ENCODE results near the gene PGPEP1.

PGPEP1 gene

GRCh38 chr19:18340190-18340989 is at the start of gene PGPEP1:
PGPEP1 (plus strand) TSS chr19:18340598; CDS start chr19:18340682, 84 bp downstream.
- peak in 1 of 2 experiments; percentile 75 for DNase-seq

DNA sequence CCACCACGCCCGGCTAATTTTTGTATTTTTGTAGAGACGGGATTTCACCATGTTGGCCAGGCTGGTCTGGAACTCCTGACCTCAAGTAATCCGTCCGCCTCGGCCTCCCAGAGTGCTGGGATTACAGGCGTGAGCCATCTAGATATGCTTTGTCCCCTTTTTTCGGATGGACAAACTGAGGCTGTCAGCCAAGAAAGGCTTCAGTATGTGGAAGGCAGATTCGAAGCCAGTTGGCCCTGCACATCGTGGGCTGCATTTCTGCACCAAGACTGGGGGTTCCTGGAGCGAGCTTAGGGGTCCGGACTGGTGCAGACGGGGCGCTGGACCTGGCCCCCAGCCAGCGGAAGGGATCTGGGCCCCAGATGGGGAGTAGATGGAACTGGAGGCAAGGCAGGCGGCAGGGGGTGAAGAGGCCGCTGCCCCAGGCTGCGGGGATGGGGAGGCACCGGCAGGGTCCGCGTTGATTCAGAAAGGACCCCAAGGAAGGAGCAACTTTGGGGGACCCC is 49.3 kb upstream of the PGPEP1 start:
- DNase-seq: no peak

GRCh38 chr19:18291590-18292461 is 48.6 kb upstream of the PGPEP1 start:
- peak; percentile 62 to 84 for DNase-seq

DNA sequence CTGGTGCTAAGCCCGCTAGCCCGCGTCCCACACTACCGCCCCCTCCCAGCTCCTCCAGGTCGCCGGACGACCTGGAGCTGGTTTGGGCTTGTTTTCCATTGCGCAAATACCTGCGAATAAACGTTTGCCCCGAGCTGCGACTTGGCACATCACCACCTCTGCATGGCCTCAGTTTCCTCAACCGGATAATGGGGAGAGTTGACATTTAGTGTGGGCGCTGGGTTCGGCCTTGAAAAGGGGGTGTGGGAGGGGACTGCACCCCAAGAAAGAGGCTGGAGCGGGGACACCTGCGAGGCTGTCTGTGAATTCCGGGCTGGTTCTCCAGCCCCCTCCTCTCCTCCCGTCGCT is 48.0 kb upstream of the PGPEP1 start:
- peak in 1 of 2 experiments; percentile 35 for DNase-seq

DNA sequence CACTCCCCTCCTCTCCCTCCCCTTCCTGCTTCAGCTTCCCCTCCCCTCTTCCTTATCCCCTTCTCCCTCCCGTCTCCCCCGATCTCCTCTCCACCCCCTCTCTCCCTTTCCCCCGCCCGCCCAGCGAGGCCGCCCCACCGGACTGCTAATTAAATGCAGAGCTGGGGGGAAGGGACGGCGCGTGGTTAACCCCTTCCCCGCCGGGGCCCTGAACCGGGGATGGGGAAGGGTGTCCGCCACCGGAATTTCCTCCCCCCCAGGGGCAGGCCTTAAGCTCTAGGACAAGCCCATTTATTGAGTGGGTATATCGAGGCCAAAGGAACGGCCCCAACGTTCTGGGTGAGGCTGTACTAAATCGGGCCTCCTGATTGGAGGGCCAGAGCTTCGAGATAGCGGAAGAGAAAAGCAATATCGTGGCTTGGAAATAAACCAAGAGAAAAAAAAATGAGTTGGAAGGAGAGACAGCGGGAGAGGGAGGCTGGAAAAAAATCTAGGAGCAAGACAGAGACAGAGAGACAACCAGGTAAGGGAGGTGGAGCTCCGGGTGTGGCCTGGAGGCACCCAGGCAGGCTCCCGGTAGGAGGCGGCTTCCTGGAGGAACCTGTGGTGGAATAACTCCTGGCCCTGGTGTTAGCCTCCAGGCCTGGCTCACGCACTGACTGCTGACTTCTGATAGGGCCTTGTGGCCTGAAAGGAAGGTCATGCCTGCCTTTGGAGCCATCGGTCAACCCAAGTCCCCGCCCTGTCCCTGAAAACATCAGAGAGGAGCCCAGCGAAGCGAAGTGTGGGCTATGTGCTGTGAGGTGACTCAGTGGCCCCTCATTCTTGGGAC is 47.4 kb upstream of the PGPEP1 start:
- peak in 1 of 2 experiments; percentile 51 for DNase-seq

- DNase-seq: no peak
Observed at GRCh38 chr19:18293642-18294466, 46.5 kb upstream of the PGPEP1 start.

DNA sequence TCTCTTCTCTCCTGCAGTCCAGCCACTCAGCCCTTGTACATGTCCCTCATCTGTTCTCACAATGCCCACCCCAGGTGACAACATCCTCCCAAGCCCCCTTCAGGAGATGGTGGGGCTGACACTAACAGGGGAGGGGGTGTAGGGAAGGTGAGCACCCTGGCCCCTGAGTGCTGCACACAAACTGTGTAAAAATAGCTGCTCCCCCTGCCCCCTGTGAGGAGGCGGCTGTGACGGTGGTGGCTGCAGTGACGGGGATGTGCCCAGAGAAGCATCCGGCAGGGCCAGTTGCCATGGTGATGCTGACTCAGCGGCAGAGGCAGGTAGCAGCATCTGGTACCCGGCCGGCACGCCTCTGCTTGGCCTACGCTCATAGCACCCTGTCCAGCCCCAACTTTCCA is 45.9 kb upstream of the PGPEP1 start:
- no peak for DNase-seq

DNA sequence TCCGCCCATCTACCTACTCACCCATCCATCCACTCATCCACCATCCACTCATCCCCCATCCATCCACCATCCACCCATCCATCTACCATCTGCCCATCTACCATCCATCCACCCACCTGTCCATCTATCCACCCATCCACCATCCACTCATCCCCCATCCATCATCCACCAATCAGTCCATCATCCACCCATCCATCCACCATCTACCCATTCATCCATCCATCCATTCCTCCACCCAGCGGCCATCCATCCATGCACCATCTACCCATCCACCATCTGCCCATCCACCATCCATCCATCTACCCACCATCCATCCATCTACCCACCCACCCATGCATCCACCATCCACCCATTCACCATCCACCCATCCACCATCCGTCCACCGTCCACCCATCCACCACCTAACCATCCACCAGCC is 45.4 kb upstream of the PGPEP1 start:
- DNase-seq: no peak

GRCh38 chr19:18297308-18297707 is 43.1 kb upstream of the PGPEP1 start:
- no peak for DNase-seq

- DNase-seq: no peak
Observed at GRCh38 chr19:18298601-18299000, 41.8 kb upstream of the PGPEP1 start.

GRCh38 chr19:18299654-18300053 is 40.7 kb upstream of the PGPEP1 start:
- no peak for DNase-seq

GRCh38 chr19:18300930-18301717 is 39.3 kb upstream of the PGPEP1 start:
- peak; percentile 51 to 70 for DNase-seq

GRCh38 chr19:18301718-18302111 is 38.7 kb upstream of the PGPEP1 start:
- DNase-seq: no peak

- no peak for DNase-seq
Observed at GRCh38 chr19:18304208-18304457, 36.3 kb upstream of the PGPEP1 start.

DNA sequence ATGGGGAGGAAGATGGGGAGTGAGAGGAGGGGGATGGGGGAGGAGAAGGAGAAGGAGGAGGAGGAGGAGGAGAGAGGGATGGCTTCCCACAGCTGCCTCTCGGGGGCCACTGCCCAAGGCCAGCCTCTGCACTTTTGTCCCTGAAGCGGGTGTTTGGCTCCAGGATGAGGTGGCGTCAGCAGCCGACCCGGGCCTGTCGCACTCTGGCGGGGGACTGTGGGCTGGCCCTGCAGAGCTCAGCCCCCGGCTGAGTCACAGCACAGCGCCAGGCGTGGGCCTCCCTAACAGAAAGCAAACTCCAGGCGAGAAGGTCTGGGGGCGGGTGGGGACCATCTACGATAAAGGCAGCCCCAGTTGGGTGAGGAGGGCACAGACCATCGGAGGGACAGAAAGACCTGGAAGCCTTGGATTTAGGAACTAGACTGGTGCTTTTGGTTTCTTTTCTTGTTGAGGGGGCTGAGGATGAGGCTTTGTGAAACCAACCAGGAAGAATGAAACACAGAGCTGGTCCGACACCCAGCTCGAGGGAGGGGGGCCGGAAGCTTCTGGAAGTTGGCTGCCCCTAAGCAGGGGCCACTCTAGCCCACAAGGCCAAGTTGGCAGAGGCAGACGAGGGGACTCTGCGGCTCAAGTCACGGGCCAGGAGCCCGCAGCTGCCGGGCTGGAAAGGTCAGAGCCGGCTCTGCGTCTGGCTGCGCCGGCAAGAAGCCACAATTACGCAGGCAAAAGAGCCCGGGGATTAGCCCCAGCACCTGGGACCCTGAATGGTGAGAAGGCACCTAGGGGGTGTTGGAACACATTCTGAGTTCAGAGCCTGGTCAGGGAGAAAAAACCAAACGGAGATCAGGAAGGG is 35.7 kb upstream of the PGPEP1 start:
- DNase-seq: peak; percentile 29 to 66

DNA sequence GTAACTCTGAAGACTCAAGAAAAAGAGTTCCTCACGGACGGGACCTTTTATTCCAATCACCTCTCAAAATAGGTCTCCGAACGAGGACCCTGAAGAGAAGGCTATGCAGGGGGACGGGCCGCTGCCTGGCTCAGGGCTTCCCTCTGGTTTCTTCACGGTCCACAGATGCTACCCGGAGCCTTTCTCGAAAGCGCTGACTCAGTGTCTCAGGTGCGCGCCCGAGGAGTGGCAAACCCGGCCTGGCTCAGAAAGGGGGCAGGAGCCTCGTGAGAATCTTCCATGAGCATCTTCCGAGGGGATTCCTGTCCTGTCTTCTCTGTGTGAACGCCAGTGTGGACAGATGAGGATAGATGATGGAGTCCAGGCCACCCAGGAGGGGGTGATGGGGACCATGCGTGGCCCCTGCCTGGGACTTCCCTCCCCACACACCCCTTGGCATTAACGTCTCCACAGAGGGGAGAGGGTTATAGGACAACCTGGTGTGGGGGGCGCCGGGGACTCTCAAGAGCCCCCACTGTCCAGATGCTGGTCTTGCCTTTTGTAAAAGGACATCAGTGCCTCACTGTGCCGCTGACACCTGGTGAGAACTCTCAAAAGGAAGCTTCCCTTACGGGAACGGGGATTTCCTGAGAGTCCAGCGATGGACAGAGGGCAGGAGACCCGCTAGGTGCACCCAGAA is 34.0 kb upstream of the PGPEP1 start:
- no peak for DNase-seq

- DNase-seq: no peak
Observed at GRCh38 chr19:18306888-18307260, 33.5 kb upstream of the PGPEP1 start.

DNA sequence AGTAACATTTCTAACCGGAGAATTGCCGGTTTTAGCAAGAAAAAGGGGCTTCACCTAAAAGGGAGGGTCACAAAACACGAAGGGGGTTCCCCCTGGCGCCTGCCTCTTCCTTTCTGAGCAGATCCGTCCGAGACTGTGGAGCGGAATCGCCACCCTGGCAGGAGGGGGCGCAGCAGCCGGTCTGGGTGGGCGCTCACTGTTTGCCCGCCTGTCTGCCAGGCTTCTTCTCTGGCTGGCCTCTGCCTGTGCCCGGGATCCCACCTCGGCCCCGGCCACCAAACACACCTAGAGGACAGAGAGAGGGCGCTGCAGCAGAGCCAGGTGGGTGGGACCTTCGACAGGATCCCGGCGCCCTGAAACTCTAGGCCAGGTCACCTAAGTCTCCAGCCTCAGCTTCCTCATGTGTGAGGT is 33.1 kb upstream of the PGPEP1 start:
- no peak for DNase-seq

DNA sequence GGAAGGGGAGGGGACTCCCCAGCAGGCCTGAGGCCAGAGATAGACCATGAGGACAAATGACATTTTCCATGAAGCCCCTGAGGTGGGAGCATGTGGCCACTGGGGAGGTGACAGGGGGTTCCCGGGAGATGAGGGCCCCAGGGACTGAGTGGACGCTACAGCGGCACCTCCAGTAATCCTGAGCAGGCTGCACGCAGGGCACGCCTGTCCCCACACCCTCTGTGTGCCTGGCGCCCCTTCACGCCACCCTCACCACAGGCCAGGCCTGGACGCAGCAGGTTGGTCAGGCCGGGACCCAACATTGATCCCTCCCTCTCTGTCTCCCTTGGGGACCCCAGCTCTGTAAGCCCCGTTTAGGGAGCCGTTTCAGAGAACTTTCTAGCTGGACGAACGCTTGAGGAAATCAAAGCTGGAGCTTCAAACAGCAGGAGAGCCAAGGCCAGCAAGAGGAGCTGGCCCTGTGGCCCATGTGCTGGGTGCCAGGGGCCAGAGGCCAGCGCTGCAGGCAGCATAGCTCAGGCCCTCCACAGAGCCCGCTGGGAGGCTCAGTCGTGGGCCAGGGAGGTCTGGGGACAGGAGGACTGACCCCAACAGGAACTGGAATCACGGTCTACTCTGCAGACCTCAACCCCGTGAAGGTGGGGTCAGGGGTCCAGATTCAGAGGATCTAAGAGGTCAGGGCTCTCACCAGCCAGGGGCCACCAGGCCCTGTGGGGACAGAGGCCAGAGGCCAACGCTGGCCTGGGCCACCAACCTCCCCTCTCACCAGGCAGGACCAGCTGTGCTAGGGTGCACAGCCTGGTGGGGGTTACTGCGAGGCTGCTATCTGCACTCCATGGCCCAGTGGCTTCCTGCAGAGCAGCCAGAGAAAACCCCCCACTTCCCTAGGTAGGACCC is 32.1 kb upstream of the PGPEP1 start:
- DNase-seq: no peak
